Measurements from ENCODE around the gene ZNF780B.

ZNF780B gene

GRCh38 chr19:39986643-39987042, 69.4 kb downstream of the ZNF780B start:
- no peaks in the 10 kb centered on the region for H3K4me1 ChIP-seq
- peaks cover 10% of the 10 kb centered on the region; the same call in 1 of the 2 replicates for H3K36me3 ChIP-seq
- H3K4me3 ChIP-seq (ENCODE audit: low read depth, low read length) = no peak overlapping the region
- TF ChIP-seq, protein P1, sequence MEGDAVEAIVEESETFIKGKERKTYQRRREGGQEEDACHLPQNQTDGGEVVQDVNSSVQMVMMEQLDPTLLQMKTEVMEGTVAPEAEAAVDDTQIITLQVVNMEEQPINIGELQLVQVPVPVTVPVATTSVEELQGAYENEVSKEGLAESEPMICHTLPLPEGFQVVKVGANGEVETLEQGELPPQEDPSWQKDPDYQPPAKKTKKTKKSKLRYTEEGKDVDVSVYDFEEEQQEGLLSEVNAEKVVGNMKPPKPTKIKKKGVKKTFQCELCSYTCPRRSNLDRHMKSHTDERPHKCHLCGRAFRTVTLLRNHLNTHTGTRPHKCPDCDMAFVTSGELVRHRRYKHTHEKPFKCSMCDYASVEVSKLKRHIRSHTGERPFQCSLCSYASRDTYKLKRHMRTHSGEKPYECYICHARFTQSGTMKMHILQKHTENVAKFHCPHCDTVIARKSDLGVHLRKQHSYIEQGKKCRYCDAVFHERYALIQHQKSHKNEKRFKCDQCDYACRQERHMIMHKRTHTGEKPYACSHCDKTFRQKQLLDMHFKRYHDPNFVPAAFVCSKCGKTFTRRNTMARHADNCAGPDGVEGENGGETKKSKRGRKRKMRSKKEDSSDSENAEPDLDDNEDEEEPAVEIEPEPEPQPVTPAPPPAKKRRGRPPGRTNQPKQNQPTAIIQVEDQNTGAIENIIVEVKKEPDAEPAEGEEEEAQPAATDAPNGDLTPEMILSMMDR (IDR thresholded peaks at IDR 0.05; ENCODE audit: low read depth, low read length) = no peak
- H3K27me3 ChIP-seq = no peaks in the 10 kb centered on the region
- no peak for DNase-seq
- H3K9me3 ChIP-seq = no peaks in the 10 kb centered on the region; the same call in 1 of the 2 replicates

GRCh38 chr19:39983695-39984300, 72.2 kb downstream of the ZNF780B start:
- Histone ChIP-seq H3K4me3 (ENCODE audit: low read depth, low read length) (no peak overlapping the region), H3K36me3 (peaks cover 39% of the 10 kb centered on the region), H3K4me1 (no peaks in the 10 kb centered on the region; the same call in 1 of the 2 replicates), H3K9me3 (no peaks in the 10 kb centered on the region; the same call in 1 of the 2 replicates), H3K27me3 (no peaks in the 10 kb centered on the region)
- no peak for DNase-seq
- TF ChIP-seq, protein P1 (IDR thresholded peaks at IDR 0.05; ENCODE audit: low read depth, low read length) = no peak

GRCh38 chr19:39982883-39983282, 73.1 kb downstream of the ZNF780B start:
- Histone ChIP-seq H3K9me3 (no peaks in the 10 kb centered on the region; the same call in 1 of the 2 replicates), H3K36me3 (peaks cover 48% of the 10 kb centered on the region), H3K4me3 (ENCODE audit: low read depth, low read length) (no peak overlapping the region), H3K27me3 (no peaks in the 10 kb centered on the region), H3K4me1 (no peaks in the 10 kb centered on the region; the same call in 1 of the 2 replicates)
- TF ChIP-seq, protein P1 (IDR thresholded peaks at IDR 0.05; ENCODE audit: low read depth, low read length) = no peak
- DNase-seq = no peak

Measured in BE2C (cell line).